Mesothelial cell of epicardium (in vitro differentiated cells): ENCODE results near the gene PRDX1. TPM values are rescaled to one million over a fixed set of nuclear protein-coding genes. Genes with fewer than 3 reads are reported as not detected.
"Not testable (repeated sequence)": the region's sequence is repeated elsewhere in the genome, so short reads cannot be mapped to it uniquely, and the experiment has no call there.

Experiments
- DNase-seq, 2 experiments: peaks; one replicate each; pipeline ENCODE4 v3.0.0; 2021; ENCODE audit warnings: low spot score in 2 of 2; ENCODE audit not compliant: unreplicated experiment in 2 of 2
- H3K27ac Mint-ChIP-seq: 2 replicates; pipeline ENCODE4 v1.8.0; 2021; ENCODE audit warnings: mixed read lengths
- H3K27me3 Mint-ChIP-seq: 2 replicates; pipeline ENCODE4 v1.8.0; 2021; ENCODE audit warnings: low read depth, mixed read lengths
- H3K36me3 Mint-ChIP-seq: 2 replicates; pipeline ENCODE4 v1.8.0; 2021; ENCODE audit warnings: mixed read lengths
- H3K4me1 Mint-ChIP-seq: 2 replicates; pipeline ENCODE4 v1.8.0; 2021; ENCODE audit warnings: mixed read lengths
- H3K4me3 Mint-ChIP-seq: 2 replicates; pipeline ENCODE4 v1.8.0; 2021; ENCODE audit warnings: mild to moderate bottlenecking, moderate library complexity, mixed read lengths
- H3K9me3 Mint-ChIP-seq: 2 replicates; pipeline ENCODE4 v1.8.0; 2021; ENCODE audit warnings: mixed read lengths
- total RNA-seq: library from RNA; stranded (reverse); gene quantifications from 3 replicates; pipeline ENCODE4 v1.2.1, GENCODE V29; 2021
- TF ChIP-seq, protein P1 (sequence below): fragments of 200-600 bp; sonication (generic); IDR thresholded peaks from one replicate; pipeline ENCODE4 v1.5.0; 2021; ENCODE audit warnings: antibody characterized with exemption; ENCODE audit not compliant: unreplicated experiment

The PRDX1 gene
- total RNA-seq, 1 donor from 2014 or later: 154 TPM

DNA sequence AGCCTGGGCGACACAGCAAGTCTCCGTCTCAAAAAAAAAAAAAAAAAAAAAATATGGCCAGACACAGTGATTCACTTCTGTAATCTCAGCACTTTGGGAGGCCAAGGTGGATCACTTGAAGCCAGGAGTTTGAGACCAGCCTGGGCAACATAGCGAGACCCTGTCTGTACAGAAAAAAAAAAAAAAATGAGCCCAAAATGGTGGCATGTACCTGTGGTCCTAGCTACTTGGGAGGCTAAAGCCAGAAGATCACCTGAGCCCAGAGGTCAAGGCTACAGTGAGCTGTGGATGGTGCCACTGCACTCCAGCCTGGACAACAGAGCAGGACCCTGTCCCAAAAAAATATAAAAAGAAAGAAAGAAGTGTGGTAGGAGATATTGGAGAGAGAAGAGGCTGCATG is 29.0 kb downstream of the PRDX1 start:
- Mint-ChIP-seq H3K9me3 (no peaks in the 10 kb centered on the region), H3K4me1 (peaks cover 5% of the 10 kb centered on the region), H3K27ac (no peak overlapping the region), H3K4me3 (no peak overlapping the region), H3K27me3 (peaks cover 11% of the 10 kb centered on the region), H3K36me3 (no peaks in the 10 kb centered on the region)
- TF ChIP-seq, protein P1, sequence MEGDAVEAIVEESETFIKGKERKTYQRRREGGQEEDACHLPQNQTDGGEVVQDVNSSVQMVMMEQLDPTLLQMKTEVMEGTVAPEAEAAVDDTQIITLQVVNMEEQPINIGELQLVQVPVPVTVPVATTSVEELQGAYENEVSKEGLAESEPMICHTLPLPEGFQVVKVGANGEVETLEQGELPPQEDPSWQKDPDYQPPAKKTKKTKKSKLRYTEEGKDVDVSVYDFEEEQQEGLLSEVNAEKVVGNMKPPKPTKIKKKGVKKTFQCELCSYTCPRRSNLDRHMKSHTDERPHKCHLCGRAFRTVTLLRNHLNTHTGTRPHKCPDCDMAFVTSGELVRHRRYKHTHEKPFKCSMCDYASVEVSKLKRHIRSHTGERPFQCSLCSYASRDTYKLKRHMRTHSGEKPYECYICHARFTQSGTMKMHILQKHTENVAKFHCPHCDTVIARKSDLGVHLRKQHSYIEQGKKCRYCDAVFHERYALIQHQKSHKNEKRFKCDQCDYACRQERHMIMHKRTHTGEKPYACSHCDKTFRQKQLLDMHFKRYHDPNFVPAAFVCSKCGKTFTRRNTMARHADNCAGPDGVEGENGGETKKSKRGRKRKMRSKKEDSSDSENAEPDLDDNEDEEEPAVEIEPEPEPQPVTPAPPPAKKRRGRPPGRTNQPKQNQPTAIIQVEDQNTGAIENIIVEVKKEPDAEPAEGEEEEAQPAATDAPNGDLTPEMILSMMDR: no peak
- DNase-seq: no peak

DNA sequence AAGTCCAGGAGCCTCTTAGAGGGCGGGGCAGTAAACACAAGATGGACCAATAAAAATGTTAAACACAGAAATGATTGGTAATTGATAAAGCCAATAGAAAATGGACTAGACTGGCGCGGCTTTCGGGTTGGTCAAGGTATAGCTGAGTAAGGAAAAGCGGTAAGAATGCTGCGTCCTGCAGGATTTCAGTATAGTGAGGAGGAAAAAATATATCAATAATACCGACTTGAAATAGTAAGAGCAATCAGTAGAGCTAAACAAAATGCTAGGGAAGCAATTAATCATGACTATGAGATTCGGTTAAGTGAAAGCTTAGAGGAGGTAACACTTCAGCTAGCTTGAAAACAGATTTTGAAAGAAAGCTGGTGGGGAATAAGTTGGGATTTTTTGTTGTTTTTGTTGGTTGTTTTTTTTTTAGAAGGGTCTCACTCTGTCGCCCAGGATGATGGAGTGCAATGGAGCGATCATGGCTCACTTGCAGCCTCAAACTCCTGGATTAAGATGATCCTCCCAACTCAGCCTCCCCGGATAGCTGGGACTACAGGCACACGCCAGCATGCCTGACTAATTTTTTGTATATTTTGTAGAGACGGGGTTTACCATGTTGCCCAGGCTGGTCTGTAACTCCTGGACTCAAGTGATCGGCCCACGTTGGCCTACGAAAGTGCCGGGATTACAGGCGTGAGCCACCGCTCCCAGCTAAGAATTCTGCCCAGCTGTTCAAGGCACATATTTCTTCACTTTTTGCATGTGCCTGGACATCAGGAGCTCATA is 30.0 kb downstream of the PRDX1 start:
- Mint-ChIP-seq H3K36me3 (no peaks in the 10 kb centered on the region), H3K9me3 (no peaks in the 10 kb centered on the region), H3K27ac (no peak overlapping the region), H3K27me3 (peaks cover 11% of the 10 kb centered on the region), H3K4me1 (peaks cover 5% of the 10 kb centered on the region), H3K4me3 (no peak overlapping the region)
- no peak for DNase-seq
- TF ChIP-seq, protein P1: no peak

DNA sequence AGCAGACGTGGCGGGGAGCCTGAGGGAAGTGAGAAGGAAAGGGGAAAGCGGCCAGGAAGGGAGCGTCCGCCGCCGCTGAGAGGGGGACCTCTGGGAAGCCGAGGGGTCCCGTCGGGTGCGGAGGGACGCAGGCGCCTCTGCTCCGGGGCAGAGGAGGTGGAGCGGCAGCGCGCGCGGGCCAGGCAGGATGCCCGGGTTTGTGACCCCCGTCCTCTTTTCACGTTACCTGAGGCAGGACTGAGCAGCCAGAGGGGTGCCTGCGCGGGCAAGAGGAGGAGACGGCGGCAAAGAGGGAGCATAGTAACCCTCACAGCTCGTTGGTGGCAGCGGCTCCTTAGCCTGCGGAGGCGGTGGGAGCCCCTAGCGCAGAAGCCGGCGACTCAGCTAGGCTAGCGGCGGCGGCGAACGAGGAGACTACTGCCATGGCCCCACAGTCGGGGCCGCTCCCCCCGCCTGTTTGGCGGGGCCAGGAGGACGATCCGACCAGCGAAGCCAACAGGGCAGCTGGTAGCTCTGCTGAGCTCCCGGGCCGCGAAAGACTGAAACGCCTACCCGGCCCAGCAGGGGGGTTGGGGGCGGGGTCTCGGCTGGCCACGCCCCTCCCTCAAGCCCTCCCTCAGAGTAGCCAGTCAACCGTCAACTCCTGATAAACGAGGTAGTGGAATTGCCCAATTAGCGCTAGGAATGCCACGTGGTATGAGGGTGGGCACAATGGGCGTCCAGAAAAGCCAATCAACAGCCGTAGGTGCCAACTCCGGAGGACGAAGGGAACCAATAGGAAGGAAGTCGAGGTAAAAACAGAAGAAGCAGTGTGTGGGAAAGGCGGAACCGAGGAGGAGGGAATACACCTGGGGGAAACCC is 30.8 kb downstream of the PRDX1 start, which contains the start of gene TESK2:
Gene TESK2, minus strand, starts transcription at position 538 of the 861 bp plus-strand sequence. CDS start 33,378 bp downstream, outside the sequence.
- no peaks in the 10 kb centered on the region for H3K9me3 Mint-ChIP-seq
- H3K36me3 Mint-ChIP-seq: no peaks in the 10 kb centered on the region
- H3K27me3 Mint-ChIP-seq: peaks cover 11% of the 10 kb centered on the region
- no peak within 1 kb of the TSS for H3K27ac Mint-ChIP-seq
- no peaks in the 10 kb centered on the region for H3K4me1 Mint-ChIP-seq
- H3K4me3 Mint-ChIP-seq: no peak within 1 kb of the TSS
- DNase-seq: peak; percentile 85 to 96
- TF ChIP-seq, protein P1: no peak

DNA sequence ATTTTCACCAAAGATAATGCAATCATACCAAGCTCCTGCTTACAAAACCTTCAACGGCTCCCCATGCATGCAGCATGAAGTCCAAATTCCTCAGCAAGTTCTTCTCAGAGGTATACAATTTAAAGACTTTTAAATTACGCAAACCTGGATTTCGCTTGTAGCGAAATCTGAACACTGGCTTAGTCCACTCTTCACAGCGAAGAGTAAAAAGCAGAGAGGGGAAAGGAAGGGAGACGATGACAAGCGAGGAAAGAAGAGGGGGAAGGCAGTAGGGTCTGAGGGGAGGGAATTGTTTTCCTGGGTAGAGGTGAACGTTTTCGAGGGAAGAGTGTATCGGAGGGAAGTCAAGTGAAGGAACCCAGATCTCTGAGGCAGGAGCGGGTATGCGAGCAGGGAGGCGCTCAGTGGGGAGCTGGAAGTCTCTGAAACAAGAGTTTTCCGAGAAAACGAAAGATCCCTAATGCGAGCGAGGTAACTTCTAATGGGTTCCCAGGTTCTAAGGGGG is 31.5 kb downstream of the PRDX1 start:
- H3K9me3 Mint-ChIP-seq: no peaks in the 10 kb centered on the region
- TF ChIP-seq, protein P1: no peak
- H3K4me3 Mint-ChIP-seq: no peak overlapping the region
- no peaks in the 10 kb centered on the region for H3K4me1 Mint-ChIP-seq
- no peak overlapping the region for H3K27ac Mint-ChIP-seq
- H3K27me3 Mint-ChIP-seq: peaks cover 11% of the 10 kb centered on the region
- DNase-seq: peak in 1 of 2 experiments; percentile 51
- no peaks in the 10 kb centered on the region for H3K36me3 Mint-ChIP-seq

DNA sequence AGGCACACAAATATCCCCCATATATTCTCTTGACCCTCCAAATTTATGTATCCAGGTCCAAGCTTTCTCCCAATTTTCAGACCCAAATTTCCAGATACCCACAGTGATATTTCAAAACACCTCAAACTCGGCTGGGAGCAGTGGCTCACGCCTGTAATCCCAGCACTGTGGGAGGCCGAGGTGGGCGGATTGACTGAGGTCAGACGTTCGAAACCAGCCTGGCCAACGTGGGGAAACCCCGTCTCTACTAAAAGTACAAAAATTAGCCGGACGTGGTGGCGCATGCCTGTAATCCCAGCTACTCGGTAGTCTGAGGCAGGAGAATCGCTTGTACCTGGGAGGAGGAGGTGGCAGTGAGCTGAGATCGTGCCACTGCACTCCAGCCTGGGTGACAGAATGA is 32.3 kb downstream of the PRDX1 start:
- H3K27ac Mint-ChIP-seq, H3K9me3 Mint-ChIP-seq, H3K36me3 Mint-ChIP-seq, H3K4me1 Mint-ChIP-seq, DNase-seq, H3K4me3 Mint-ChIP-seq: not testable (repeated sequence)
- peaks cover 11% of the 10 kb centered on the region for H3K27me3 Mint-ChIP-seq
